Duodenal mucosa (tissue), 2 donors: ENCODE results near the gene UBTD1.
A peak's percentile ranks its signal among the peaks of the same experiment; 100 is the strongest.

Experiments
- H3K27ac ChIP-seq: one replicate; pipeline ENCODE4 v1.7.0; 2013; ENCODE audit warnings: low read depth, low read length
- H3K27me3 ChIP-seq, 2 donors: one replicate each; pipeline ENCODE4 v1.7.0; 2013; ENCODE audit warnings: low read length in 2 of 2, control low read depth in 1 of 2; ENCODE audit not compliant: insufficient read depth in 2 of 2, control insufficient read depth in 1 of 2
- H3K36me3 ChIP-seq, 2 donors: one replicate each; pipeline ENCODE4 v1.7.0; 2013; ENCODE audit warnings: low read length in 2 of 2, control low read depth in 1 of 2; ENCODE audit not compliant: insufficient read depth in 2 of 2, control insufficient read depth in 1 of 2
- H3K4me1 ChIP-seq, 2 donors: one replicate each; pipeline ENCODE4 v1.7.0; 2013; ENCODE audit warnings: low read length in 2 of 2, control low read depth in 1 of 2; ENCODE audit not compliant: insufficient read depth in 2 of 2, control insufficient read depth in 1 of 2
- H3K4me3 ChIP-seq, 2 donors: one replicate each; pipeline ENCODE4 v1.7.0; 2013; ENCODE audit warnings: low read length in 2 of 2, low read depth in 1 of 2
- H3K9ac ChIP-seq, 2 donors: one replicate each; pipeline ENCODE4 v1.7.0; 2013; ENCODE audit warnings: low read length in 2 of 2, low read depth in 1 of 2
- H3K9me3 ChIP-seq, 2 donors: one replicate each; pipeline ENCODE4 v1.7.0; 2013; ENCODE audit warnings: low read length in 2 of 2, control low read depth in 1 of 2; ENCODE audit not compliant: control insufficient read depth in 1 of 2

UBTD1 gene, protein sequence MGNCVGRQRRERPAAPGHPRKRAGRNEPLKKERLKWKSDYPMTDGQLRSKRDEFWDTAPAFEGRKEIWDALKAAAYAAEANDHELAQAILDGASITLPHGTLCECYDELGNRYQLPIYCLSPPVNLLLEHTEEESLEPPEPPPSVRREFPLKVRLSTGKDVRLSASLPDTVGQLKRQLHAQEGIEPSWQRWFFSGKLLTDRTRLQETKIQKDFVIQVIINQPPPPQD

DNA sequence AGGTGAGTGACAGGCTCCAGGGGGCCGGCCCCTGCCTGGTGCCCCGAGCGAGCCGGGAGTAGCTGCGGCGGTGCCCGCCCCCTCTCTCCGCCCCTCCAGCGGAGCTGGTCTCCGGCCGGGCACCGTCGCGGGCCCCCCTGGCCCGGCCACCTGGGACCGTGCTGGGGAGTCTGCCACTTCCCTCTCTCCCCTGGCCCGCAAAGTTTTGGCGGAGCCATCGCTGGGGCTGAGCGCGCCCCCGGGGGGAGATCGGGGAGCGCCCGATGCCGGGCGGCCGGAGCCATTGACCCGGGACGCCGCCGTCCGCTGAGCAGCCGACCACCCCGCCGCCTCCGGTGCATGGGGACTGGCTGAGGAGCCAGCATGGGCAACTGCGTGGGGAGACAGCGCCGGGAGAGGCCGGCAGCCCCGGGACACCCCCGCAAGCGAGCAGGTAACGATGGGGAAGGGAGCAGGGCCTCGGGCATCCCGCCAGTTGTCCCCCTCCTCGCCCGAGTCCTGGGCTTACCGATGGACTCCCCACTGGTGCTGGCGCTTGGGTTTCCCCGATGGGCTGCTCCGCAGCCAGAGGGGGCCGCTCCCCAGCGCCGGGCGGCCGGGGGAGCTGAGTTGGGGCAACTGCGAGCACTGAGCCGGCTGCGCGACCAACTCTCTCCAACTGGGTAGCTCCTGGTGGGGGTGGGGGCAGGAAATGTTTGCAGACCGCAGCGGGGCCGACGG, at the start of gene UBTD1:
Gene UBTD1 (plus strand): TSS at position 84 of the 720 bp plus-strand sequence. CDS start 280 bp downstream, at position 364.
- Histone ChIP-seq H3K4me1 (peaks cover 16 to 32% of the 10 kb centered on the region in 2 donors), H3K27ac (peak within 1 kb of the TSS; percentile 90), H3K4me3 (peak within 1 kb of the TSS; percentile 98 to 99), H3K9ac (peak within 1 kb of the TSS; percentile 74 to 90), H3K9me3 (no peaks in the 10 kb centered on the region), H3K36me3 (no peaks in the 10 kb centered on the region), H3K27me3 (peaks cover 12 to 13% of the 10 kb centered on the region in 2 donors)

DNA sequence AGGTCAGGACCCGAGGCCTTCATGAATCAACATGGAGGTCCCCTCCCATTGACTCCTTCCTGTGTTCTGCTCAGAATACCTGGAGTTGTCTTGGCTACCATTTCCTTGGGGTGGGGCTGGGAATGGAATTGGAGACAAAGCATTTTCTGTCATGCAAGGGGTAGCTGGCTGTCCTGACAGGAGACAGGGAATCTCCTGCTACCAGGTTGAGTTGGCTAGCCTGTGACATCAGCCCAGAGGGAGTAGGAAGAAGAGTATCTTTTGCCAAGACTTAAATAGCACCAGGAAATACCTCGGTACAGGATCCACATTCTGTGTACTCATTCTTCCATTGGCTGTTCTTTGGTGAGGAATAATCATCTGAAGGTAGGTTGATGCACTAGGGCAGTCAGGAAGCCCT, 47.9 kb upstream of the UBTD1 start:
- H3K9me3 ChIP-seq: no peaks in the 10 kb centered on the region
- peaks cover 1 to 39% of the 10 kb centered on the region in 2 donors for H3K36me3 ChIP-seq
- H3K4me3 ChIP-seq: no peak overlapping the region
- no peak overlapping the region for H3K9ac ChIP-seq
- no peaks in the 10 kb centered on the region for H3K27me3 ChIP-seq
- H3K4me1 ChIP-seq: peaks cover 3 to 14% of the 10 kb centered on the region in 2 donors
- no peak overlapping the region for H3K27ac ChIP-seq

DNA sequence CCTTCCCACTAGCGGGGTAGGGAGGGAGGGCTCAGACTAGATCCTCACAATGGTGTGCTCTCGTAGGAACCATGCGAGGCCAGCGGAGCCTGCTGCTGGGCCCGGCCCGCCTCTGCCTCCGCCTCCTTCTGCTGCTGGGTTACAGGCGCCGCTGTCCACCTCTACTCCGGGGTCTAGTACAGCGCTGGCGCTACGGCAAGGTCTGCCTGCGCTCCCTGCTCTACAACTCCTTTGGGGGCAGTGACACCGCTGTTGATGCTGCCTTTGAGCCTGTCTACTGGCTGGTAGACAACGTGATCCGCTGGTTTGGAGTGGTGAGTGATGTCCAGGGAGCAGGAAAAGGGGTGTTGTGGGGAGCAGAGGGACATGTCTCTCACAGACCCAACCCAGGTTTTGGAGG, 47.1 kb upstream of the UBTD1 start:
- Histone ChIP-seq H3K27me3 (no peaks in the 10 kb centered on the region), H3K9ac (no peak overlapping the region), H3K4me1 (peaks cover 3 to 14% of the 10 kb centered on the region in 2 donors), H3K4me3 (no peak overlapping the region), H3K36me3 (peaks cover 9 to 47% of the 10 kb centered on the region in 2 donors), H3K9me3 (no peaks in the 10 kb centered on the region), H3K27ac (no peak overlapping the region)

DNA sequence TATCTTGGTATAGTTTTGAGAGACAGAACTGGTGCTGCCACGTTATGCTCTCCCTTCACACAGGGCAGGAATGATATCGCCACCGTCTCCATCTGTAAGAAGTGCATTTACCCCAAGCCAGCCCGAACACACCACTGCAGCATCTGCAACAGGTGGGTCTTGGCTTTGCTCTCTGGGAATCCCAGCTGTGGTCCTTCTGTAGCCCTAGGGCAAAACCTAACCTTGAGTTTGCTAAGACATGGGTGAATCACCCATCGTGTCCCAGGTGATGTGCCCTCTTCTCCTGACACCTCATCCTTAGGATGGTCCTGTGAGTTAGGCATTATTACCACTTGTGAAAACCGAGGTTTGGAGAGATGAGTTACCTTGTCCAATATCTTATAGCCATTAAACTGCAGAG, 46.4 kb upstream of the UBTD1 start:
- Histone ChIP-seq H3K9ac (no peak overlapping the region), H3K27me3 (no peaks in the 10 kb centered on the region), H3K36me3 (peaks cover 14 to 54% of the 10 kb centered on the region in 2 donors), H3K4me3 (no peak overlapping the region), H3K27ac (no peak overlapping the region), H3K4me1 (peaks cover 0 to 6% of the 10 kb centered on the region in 2 donors), H3K9me3 (no peaks in the 10 kb centered on the region)

DNA sequence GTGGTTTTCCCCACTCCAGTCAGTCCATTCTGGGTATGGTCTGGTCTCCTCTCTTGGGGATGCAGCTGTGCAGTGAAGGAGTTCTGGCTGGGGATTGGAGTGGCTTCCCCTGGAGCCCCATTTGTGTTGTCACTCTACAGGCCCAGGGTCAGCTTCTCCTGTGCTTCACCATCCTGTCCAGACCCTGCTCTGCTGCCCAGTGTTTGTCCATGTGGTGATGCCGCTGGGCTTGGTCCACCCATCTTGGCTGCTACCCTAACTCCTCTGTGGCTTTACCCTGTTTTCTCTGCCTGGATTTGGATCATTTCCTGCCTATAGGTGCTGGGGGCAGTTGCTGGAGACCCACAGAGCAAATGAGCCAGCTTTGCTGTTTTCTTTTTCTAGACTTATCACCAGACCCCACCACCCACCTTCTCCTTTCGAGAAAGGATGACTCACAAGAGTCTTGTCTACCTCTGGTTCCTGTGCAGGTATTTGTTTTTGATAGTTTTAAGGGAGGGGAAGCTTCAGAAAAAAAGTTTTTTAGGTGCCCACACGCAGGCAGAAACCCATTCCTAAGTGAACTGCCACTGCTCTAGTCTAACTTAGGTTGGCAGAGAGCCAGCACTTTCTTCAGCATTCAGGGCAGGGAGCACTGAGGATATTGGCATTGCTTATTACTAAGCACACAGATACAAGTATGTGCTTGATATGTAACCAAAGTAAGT, 44.2 kb upstream of the UBTD1 start:
- Histone ChIP-seq H3K36me3 (peaks cover 28 to 74% of the 10 kb centered on the region in 2 donors), H3K4me1 (no peaks in the 10 kb centered on the region), H3K4me3 (no peak overlapping the region), H3K9ac (no peak overlapping the region), H3K27ac (no peak overlapping the region), H3K9me3 (no peaks in the 10 kb centered on the region), H3K27me3 (no peaks in the 10 kb centered on the region)

DNA sequence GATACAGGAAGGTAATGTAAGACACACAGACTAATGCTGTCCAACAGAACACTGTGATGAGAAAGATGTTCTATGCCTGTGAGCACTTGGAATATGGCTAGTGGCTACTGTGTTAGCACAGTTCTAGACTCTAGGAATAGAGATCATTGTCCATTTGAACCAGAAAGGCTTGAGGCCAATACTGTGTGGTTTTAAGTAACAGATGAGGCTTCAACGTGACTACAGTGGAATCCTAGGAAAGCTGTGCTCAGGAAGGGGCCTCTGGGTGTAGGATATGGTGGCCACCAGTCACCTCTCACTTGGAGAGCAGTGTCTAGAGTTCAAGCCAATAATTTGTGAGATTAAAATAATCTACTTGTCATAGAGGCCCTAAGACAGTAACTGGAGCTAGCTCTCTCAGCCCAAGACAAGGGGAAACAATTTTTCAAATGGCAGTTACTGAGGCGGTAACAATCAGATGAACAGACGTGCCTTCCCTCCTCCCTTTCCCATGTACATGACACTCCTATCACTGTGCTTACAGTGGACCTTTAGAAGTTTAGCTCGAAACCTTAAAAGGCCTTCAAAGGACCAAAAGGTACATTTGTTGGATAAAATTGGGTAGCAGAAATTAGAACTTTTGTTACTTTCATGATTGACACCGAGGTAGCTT, 42.6 kb upstream of the UBTD1 start:
- no peaks in the 10 kb centered on the region for H3K4me1 ChIP-seq
- no peaks in the 10 kb centered on the region for H3K9me3 ChIP-seq
- no peak overlapping the region for H3K4me3 ChIP-seq
- H3K9ac ChIP-seq: no peak overlapping the region
- H3K36me3 ChIP-seq: peaks cover 40 to 86% of the 10 kb centered on the region in 2 donors
- H3K27ac ChIP-seq: no peak overlapping the region
- no peaks in the 10 kb centered on the region for H3K27me3 ChIP-seq

DNA sequence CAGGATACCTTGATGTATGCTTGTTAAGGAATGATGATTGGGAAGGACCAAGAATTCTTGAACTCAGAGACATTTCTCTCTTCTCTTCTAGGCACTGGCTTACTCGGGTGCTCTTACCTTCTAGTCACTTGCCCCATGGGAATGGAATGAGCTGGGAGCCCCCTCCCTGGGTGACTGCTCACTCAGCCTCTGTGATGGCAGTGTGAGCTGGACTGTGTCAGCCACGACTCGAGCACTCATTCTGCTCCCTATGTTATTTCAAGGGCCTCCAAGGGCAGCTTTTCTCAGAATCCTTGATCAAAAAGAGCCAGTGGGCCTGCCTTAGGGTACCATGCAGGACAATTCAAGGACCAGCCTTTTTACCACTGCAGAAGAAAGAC, 42.0 kb upstream of the UBTD1 start:
- Histone ChIP-seq H3K4me3 (no peak overlapping the region), H3K36me3 (peaks cover 45 to 90% of the 10 kb centered on the region in 2 donors), H3K9ac (no peak overlapping the region), H3K4me1 (no peaks in the 10 kb centered on the region), H3K27me3 (no peaks in the 10 kb centered on the region), H3K9me3 (no peaks in the 10 kb centered on the region), H3K27ac (no peak overlapping the region)

DNA sequence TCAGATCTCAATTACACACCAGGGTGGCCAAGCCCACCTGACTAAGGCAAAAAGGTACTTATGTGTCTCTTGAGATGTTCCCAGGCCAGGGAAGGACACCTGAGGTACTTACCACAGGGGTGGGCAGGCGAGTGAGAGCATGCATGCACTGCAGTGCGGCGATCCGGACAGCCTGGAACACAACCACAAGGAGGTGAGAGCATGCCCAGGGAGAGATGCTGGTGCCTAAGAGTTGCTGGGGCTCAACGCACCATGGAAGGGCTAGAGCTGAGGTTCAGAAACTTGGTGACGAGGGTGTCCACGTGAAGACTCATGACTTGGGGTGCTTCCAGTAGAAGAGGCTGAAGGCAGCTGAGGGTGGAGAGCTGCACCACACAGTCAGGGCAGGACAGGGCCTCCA, 39.6 kb upstream of the UBTD1 start:
- H3K27me3 ChIP-seq: no peaks in the 10 kb centered on the region
- H3K36me3 ChIP-seq: peaks cover 57 to 95% of the 10 kb centered on the region in 2 donors
- H3K4me3 ChIP-seq: no peak overlapping the region
- H3K9me3 ChIP-seq: no peaks in the 10 kb centered on the region
- H3K4me1 ChIP-seq: peaks cover 4 to 5% of the 10 kb centered on the region in 2 donors
- no peak overlapping the region for H3K27ac ChIP-seq
- H3K9ac ChIP-seq: no peak overlapping the region

DNA sequence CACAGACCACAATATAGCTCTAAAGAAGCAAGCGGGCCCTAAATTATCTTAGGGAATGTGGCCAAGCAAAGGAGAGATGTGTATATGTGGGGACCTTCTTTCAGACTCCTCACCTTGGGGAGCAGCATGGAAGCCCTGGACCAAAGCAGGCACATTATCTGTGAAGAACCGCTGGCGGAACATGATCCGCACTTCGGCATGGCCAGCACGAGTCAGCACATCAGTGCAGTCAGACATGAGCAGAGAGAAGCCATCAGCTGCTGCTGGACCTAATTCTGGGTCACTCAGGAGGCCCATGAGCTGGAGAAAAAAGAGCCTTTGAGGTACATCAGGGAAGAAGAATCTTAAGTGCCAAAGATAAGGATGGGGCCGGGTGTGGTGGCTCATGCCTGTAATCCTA, 38.8 kb upstream of the UBTD1 start:
- H3K9me3 ChIP-seq: no peaks in the 10 kb centered on the region
- H3K4me3 ChIP-seq: no peak overlapping the region
- peaks cover 4 to 9% of the 10 kb centered on the region in 2 donors for H3K4me1 ChIP-seq
- no peaks in the 10 kb centered on the region for H3K27me3 ChIP-seq
- H3K36me3 ChIP-seq: peaks cover 57 to 98% of the 10 kb centered on the region in 2 donors
- no peak overlapping the region for H3K9ac ChIP-seq
- H3K27ac ChIP-seq: no peak overlapping the region

DNA sequence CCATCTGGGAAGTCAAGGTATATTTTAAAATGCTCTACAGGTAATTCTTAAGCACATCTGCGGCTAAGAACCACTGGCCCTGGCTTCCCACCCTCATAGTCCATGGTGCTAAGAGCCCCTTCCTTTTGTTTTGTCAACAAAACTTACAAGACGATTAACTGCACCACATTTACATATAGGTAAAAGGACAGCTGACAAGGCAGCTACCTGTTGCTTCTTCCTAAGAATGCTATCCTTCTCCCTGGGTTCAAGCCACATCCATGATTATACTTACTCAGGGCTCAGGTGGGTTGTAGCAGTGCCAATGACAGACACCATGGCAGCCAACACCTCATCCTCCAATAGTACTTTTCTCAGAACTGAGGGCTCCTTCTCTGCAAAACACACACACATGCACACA, 36.4 kb upstream of the UBTD1 start:
- Histone ChIP-seq H3K4me3 (no peak overlapping the region), H3K27me3 (no peaks in the 10 kb centered on the region), H3K27ac (no peak overlapping the region), H3K4me1 (peaks cover 4 to 9% of the 10 kb centered on the region in 2 donors), H3K36me3 (peaks cover 57 to 98% of the 10 kb centered on the region in 2 donors), H3K9me3 (no peaks in the 10 kb centered on the region), H3K9ac (no peak overlapping the region)
